ENCODE data around the gene MUC13. TPM values are rescaled to one million over a fixed set of nuclear protein-coding genes. Genes with fewer than 3 reads are reported as not detected.

The MUC13 gene, protein sequence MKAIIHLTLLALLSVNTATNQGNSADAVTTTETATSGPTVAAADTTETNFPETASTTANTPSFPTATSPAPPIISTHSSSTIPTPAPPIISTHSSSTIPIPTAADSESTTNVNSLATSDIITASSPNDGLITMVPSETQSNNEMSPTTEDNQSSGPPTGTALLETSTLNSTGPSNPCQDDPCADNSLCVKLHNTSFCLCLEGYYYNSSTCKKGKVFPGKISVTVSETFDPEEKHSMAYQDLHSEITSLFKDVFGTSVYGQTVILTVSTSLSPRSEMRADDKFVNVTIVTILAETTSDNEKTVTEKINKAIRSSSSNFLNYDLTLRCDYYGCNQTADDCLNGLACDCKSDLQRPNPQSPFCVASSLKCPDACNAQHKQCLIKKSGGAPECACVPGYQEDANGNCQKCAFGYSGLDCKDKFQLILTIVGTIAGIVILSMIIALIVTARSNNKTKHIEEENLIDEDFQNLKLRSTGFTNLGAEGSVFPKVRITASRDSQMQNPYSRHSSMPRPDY
- total RNA-seq (not detected), polyA plus RNA-seq (not detected)

DNA sequence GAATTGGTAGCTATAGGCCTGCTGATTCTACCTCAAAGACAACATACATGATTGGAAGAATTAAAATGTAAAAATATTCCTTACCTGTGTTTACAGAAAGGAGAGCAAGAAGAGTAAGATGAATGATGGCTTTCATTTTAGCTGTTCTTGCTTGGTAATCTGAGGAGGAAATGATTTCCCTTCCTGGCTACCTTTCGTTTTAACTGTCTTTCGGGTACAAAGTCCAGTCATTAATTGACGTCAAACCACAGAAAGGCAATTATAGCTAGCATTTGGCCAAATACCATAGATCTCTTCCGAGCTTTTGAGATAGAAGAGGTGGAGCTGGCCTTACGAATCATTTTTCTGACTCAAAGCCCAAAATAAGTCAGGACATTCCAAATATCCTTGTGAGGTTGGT is at the start of gene MUC13:
MUC13 (minus strand) TSS at position 175 of the 400 bp plus-strand sequence; CDS start at position 136, 39 bp downstream.
- H3K27ac ChIP-seq (ENCODE audit: low read depth, low read length), result no peak within 1 kb of the TSS
- H3K4me1 ChIP-seq (ENCODE audit: insufficient read depth, low read length), result no peaks in the 10 kb centered on the region
- no peak within 1 kb of the TSS for H3K4me3 ChIP-seq (ENCODE audit: low read length)
- H3K4me1 Mint-ChIP-seq, result no peaks in the 10 kb centered on the region
- H3K27me3 ChIP-seq (ENCODE audit: insufficient read depth, low read length, poor library complexity, severe bottlenecking), result no peaks in the 10 kb centered on the region
- DNase-seq, result no peak
- H3K36me3 ChIP-seq (ENCODE audit: insufficient read depth, low read length), result no peaks in the 10 kb centered on the region
- no peak within 1 kb of the TSS for H3K4me3 Mint-ChIP-seq
- H3K27me3 Mint-ChIP-seq, result peaks cover 10 to 24% of the 10 kb centered on the region in 2 donors
- peak within 1 kb of the TSS in 1 of 8 donors; percentile 56 for H3K27ac Mint-ChIP-seq
- CTCF ChIA-PET, result interaction anchor here (1.2 kb wide), 1 partner anchor 48 kb away, joined by 4 read pairs; no protein-coding TSS in a partner anchor
- no peaks in the 10 kb centered on the region for H3K36me3 Mint-ChIP-seq
- H3K9me3 ChIP-seq (ENCODE audit: low read length), result no peaks in the 10 kb centered on the region
- POLR2A ChIA-PET, result no interaction called here
- no peaks in the 10 kb centered on the region for H3K9me3 Mint-ChIP-seq

DNA sequence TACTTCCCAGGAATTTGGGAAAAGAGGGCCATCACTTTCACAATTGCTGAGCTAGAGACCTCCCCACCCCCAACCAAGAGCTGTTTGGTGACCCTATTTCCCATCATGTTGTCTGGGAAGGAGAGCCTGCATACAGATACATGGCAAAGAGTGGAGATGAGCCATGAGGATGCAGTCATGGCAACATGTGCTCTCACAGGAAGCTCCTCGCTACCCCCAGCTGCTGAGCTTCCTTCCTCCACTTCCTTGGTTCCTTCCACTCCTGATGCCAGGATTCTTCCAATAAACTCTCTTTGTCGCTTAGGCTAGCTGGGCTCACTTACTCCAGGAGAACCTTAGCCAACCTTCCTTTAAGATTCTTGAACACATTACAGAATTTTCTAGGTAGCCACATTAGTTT is 48.3 kb upstream of the MUC13 start:
- no peaks in the 10 kb centered on the region for H3K27me3 Mint-ChIP-seq
- peaks cover 0 to 59% (median 20%) of the 10 kb centered on the region in 3 donors for H3K36me3 Mint-ChIP-seq
- Histone ChIP-seq H3K9me3 (ENCODE audit: low read length) (no peaks in the 10 kb centered on the region), H3K4me1 (ENCODE audit: insufficient read depth, low read length) (no peaks in the 10 kb centered on the region), H3K27ac (ENCODE audit: low read depth, low read length) (no peak overlapping the region), H3K36me3 (ENCODE audit: insufficient read depth, low read length) (peaks cover under 1% of the 10 kb centered on the region), H3K4me3 (ENCODE audit: low read length) (no peak overlapping the region), H3K27me3 (ENCODE audit: insufficient read depth, low read length, poor library complexity, severe bottlenecking) (no peaks in the 10 kb centered on the region)
- POLR2A ChIA-PET, result no interaction called here
- H3K4me3 Mint-ChIP-seq, result no peak overlapping the region
- H3K4me1 Mint-ChIP-seq, result peaks cover 0 to 2% (median 0%) of the 10 kb centered on the region in 3 donors
- peak overlapping the region in 1 of 8 donors; percentile 54 for H3K27ac Mint-ChIP-seq
- DNase-seq, result no peak
- CTCF ChIA-PET, result interaction anchor here (0.9 kb wide), 1 partner anchor 48 kb away, joined by 4 read pairs; the partner anchor contains the start of gene MUC13
- H3K9me3 Mint-ChIP-seq, result no peaks in the 10 kb centered on the region

DNA sequence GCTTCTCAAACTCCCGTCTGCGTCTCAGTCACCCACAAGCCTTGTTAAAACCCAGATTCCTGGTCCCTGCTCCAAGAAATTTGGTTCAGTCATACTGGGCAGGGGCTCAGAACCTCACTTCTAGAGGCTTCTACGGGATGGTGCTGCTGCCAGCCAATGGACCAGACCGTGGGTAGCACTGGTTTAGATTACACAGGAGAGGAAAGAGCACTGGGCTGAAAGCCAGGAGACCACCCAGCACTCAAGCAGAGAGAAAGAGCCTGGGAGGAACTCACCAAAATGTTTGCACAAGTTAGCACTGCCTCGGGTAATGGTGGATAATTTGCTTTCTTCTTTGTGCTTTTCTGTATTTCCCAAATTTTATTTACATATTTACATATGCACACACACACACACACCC is 46.9 kb upstream of the MUC13 start:
- H3K36me3 Mint-ChIP-seq, result peaks cover 0 to 65% (median 29%) of the 10 kb centered on the region in 3 donors
- CTCF ChIA-PET, result no interaction called here
- peaks cover 2 to 6% (median 2%) of the 10 kb centered on the region in 3 donors for H3K4me1 Mint-ChIP-seq
- H3K4me3 Mint-ChIP-seq, result no peak overlapping the region
- DNase-seq, result no peak
- no peak overlapping the region for H3K27ac ChIP-seq (ENCODE audit: low read depth, low read length)
- no peak overlapping the region for H3K27ac Mint-ChIP-seq
- H3K27me3 ChIP-seq (ENCODE audit: insufficient read depth, low read length, poor library complexity, severe bottlenecking), result no peaks in the 10 kb centered on the region
- POLR2A ChIA-PET, result no interaction called here
- H3K9me3 ChIP-seq (ENCODE audit: low read length), result no peaks in the 10 kb centered on the region
- no peaks in the 10 kb centered on the region for H3K4me1 ChIP-seq (ENCODE audit: insufficient read depth, low read length)
- H3K9me3 Mint-ChIP-seq, result no peaks in the 10 kb centered on the region
- H3K4me3 ChIP-seq (ENCODE audit: low read length), result no peak overlapping the region
- no peaks in the 10 kb centered on the region for H3K27me3 Mint-ChIP-seq
- peaks cover 5% of the 10 kb centered on the region for H3K36me3 ChIP-seq (ENCODE audit: insufficient read depth, low read length)

DNA sequence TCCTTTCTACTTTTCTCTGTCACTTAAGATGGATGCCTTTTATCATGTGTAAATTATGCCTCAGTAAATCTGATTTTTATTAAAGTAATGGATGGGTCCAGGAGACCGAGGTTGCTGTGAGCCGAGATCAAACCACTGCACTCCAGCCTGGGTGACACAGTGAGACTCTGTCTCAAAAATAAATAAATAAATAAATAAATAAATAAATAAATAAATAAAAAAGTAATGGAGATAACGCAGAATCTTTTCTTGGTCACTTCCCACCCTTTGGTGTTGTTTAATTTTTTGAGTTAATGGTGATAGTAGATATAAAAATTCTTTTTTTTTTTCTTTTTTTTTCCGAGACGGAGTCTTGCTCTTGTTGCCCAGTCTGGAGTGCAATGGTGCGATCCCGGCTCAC is 44.1 kb upstream of the MUC13 start:
- POLR2A ChIA-PET, result no interaction called here
- DNase-seq, result no peak
- peaks cover 5% of the 10 kb centered on the region for H3K36me3 ChIP-seq (ENCODE audit: insufficient read depth, low read length)
- CTCF ChIA-PET, result no interaction called here
- H3K27me3 ChIP-seq (ENCODE audit: insufficient read depth, low read length, poor library complexity, severe bottlenecking), result no peaks in the 10 kb centered on the region
- no peak overlapping the region for H3K4me3 Mint-ChIP-seq
- H3K27ac ChIP-seq (ENCODE audit: low read depth, low read length), result no peak overlapping the region
- no peaks in the 10 kb centered on the region for H3K9me3 Mint-ChIP-seq
- no peaks in the 10 kb centered on the region for H3K9me3 ChIP-seq (ENCODE audit: low read length)
- H3K27ac Mint-ChIP-seq, result no peak overlapping the region
- H3K4me1 ChIP-seq (ENCODE audit: insufficient read depth, low read length), result no peaks in the 10 kb centered on the region
- H3K27me3 Mint-ChIP-seq, result no peaks in the 10 kb centered on the region
- H3K4me3 ChIP-seq (ENCODE audit: low read length), result no peak overlapping the region
- H3K4me1 Mint-ChIP-seq, result peaks cover 0 to 7% (median 6%) of the 10 kb centered on the region in 3 donors
- H3K36me3 Mint-ChIP-seq, result peaks cover 0 to 66% (median 21%) of the 10 kb centered on the region in 3 donors

DNA sequence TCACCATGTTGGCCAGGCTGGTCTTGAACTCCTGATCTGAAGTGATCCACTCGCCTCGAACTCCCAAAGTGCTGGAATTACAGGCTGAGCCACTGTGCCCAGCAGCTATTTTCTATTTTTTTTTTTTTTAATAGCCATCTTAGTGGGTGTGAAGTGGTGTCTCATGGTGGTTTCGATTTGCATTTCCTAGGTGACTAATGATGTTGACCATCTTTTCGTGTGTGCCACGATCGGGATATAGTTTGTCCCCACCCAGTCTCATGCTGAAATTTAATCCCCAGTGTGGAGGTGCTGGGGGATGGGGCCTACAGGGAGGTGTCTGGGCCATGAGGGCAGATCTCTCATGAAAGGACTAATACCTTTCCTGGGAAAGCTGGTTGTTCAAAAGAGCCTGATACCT is 41.8 kb upstream of the MUC13 start:
- Mint-ChIP-seq H3K27me3 (no peaks in the 10 kb centered on the region), H3K27ac (peak overlapping the region in 1 of 8 donors; percentile 50), H3K4me3 (no peak overlapping the region), H3K9me3 (no peaks in the 10 kb centered on the region), H3K4me1 (peaks cover 0 to 7% (median 6%) of the 10 kb centered on the region in 3 donors), H3K36me3 (peaks cover 0 to 69% (median 18%) of the 10 kb centered on the region in 3 donors)
- no peak overlapping the region for H3K27ac ChIP-seq (ENCODE audit: low read depth, low read length)
- CTCF ChIA-PET, result no interaction called here
- peaks cover 5% of the 10 kb centered on the region for H3K36me3 ChIP-seq (ENCODE audit: insufficient read depth, low read length)
- H3K4me1 ChIP-seq (ENCODE audit: insufficient read depth, low read length), result no peaks in the 10 kb centered on the region
- no peaks in the 10 kb centered on the region for H3K27me3 ChIP-seq (ENCODE audit: insufficient read depth, low read length, poor library complexity, severe bottlenecking)
- POLR2A ChIA-PET, result no interaction called here
- DNase-seq, result no peak
- no peak overlapping the region for H3K4me3 ChIP-seq (ENCODE audit: low read length)
- no peaks in the 10 kb centered on the region for H3K9me3 ChIP-seq (ENCODE audit: low read length)

DNA sequence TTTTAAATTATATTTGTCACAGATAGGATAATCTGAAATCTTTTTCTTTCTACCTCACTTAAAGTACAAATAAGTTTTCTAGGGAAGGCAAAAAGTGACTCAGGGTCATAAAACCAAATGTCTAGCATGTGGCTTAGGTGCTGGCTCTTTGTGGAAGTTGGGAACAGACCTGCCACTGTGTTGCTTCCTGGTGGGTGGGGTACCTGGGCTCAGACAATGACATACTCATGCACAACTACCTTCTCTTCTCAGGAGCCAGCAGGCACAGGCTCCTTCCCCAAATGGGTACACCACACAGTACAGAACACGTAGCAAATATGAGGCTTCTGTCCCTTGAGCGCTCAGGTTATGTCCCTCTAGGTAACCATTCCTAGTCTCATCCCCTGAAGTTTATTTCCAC is 40.1 kb upstream of the MUC13 start:
- no peak for DNase-seq
- H3K27me3 Mint-ChIP-seq, result no peaks in the 10 kb centered on the region
- POLR2A ChIA-PET, result no interaction called here
- H3K4me3 ChIP-seq (ENCODE audit: low read length), result no peak overlapping the region
- H3K36me3 ChIP-seq (ENCODE audit: insufficient read depth, low read length), result peaks cover 5% of the 10 kb centered on the region
- H3K4me1 ChIP-seq (ENCODE audit: insufficient read depth, low read length), result no peaks in the 10 kb centered on the region
- no peaks in the 10 kb centered on the region for H3K9me3 ChIP-seq (ENCODE audit: low read length)
- no peak overlapping the region for H3K4me3 Mint-ChIP-seq
- peaks cover 0 to 12% (median 7%) of the 10 kb centered on the region in 3 donors for H3K4me1 Mint-ChIP-seq
- no peaks in the 10 kb centered on the region for H3K9me3 Mint-ChIP-seq
- peak overlapping the region in 2 of 8 donors; percentile 29 to 30 for H3K27ac Mint-ChIP-seq
- H3K27me3 ChIP-seq (ENCODE audit: insufficient read depth, low read length, poor library complexity, severe bottlenecking), result no peaks in the 10 kb centered on the region
- peaks cover 0 to 79% (median 24%) of the 10 kb centered on the region in 3 donors for H3K36me3 Mint-ChIP-seq
- CTCF ChIA-PET, result no interaction called here
- H3K27ac ChIP-seq (ENCODE audit: low read depth, low read length), result no peak overlapping the region

DNA sequence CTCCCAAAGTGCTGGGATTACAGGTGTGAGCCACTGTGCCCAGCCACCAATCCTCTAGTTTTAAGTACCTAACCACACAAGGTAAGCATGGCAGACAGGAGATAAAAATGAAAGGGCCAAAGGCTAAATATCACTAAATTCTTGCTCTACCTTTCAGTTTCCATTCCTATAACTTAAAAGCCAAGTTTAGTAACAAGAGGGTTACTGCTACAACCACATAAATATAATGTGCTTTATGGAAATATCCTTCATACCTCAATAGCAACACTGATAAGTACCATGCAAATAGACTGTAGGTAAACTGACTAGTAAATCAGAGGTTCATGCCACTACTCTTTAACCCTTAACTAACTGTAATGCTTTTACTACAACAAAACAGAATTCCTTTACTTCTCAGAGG is 38.7 kb upstream of the MUC13 start:
- POLR2A ChIA-PET, result no interaction called here
- no peak for DNase-seq
- Mint-ChIP-seq H3K27ac (no peak overlapping the region), H3K4me1 (peaks cover 0 to 18% (median 7%) of the 10 kb centered on the region in 3 donors), H3K27me3 (no peaks in the 10 kb centered on the region), H3K9me3 (no peaks in the 10 kb centered on the region), H3K4me3 (no peak overlapping the region), H3K36me3 (peaks cover 0 to 88% (median 30%) of the 10 kb centered on the region in 3 donors)
- Histone ChIP-seq H3K4me1 (ENCODE audit: insufficient read depth, low read length) (no peaks in the 10 kb centered on the region), H3K9me3 (ENCODE audit: low read length) (no peaks in the 10 kb centered on the region), H3K4me3 (ENCODE audit: low read length) (no peak overlapping the region), H3K27ac (ENCODE audit: low read depth, low read length) (no peak overlapping the region), H3K36me3 (ENCODE audit: insufficient read depth, low read length) (peaks cover 12% of the 10 kb centered on the region), H3K27me3 (ENCODE audit: insufficient read depth, low read length, poor library complexity, severe bottlenecking) (no peaks in the 10 kb centered on the region)
- CTCF ChIA-PET, result no interaction called here

DNA sequence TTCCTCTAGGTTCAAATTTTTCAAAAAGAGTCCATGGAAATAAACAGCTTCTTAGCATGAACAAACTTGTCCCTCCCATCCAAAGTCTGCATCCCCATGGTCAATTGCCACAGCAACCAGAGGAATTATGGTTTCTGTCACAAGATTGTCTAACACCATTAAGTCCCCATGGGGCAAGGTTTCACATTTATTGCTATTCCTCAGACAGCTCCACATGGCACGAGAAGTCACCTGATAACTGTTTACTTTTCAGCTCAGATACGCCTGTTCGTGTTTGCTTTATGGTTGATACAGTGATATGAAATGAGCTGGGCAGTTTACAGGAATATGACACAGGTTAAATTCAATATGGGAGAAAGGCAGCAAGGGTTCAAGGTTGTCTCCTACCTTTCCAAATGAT is 37.9 kb upstream of the MUC13 start:
- Histone ChIP-seq H3K27me3 (ENCODE audit: insufficient read depth, low read length, poor library complexity, severe bottlenecking) (no peaks in the 10 kb centered on the region), H3K36me3 (ENCODE audit: insufficient read depth, low read length) (peaks cover 7% of the 10 kb centered on the region), H3K4me3 (ENCODE audit: low read length) (no peak overlapping the region), H3K4me1 (ENCODE audit: insufficient read depth, low read length) (no peaks in the 10 kb centered on the region), H3K9me3 (ENCODE audit: low read length) (no peaks in the 10 kb centered on the region), H3K27ac (ENCODE audit: low read depth, low read length) (no peak overlapping the region)
- Mint-ChIP-seq H3K9me3 (no peaks in the 10 kb centered on the region), H3K36me3 (peaks cover 0 to 83% (median 25%) of the 10 kb centered on the region in 3 donors), H3K27ac (peak overlapping the region in 1 of 8 donors; percentile 24), H3K4me1 (peaks cover 0 to 18% (median 7%) of the 10 kb centered on the region in 3 donors), H3K4me3 (no peak overlapping the region), H3K27me3 (no peaks in the 10 kb centered on the region)
- DNase-seq, result no peak
- ChIA-PET POLR2A (no interaction called here), CTCF (interaction anchor here (1.1 kb wide), 1 partner anchor 212 kb away, joined by 3 read pairs; no protein-coding TSS in a partner anchor)

Data from CD8-positive, alpha-beta memory T cell (primary cell).